Peyer's patch (tissue), 4 donors: ENCODE measurements around the gene SLC25A2. TPM values are rescaled to one million over a fixed set of nuclear protein-coding genes. Genes with fewer than 3 reads are reported as not detected.

ENCODE experiments used
- DNase-seq, 3 donors: peaks; one replicate each; pipeline ENCODE4 v3.0.0-alpha.2; 2017 to 2019
- H3K27ac ChIP-seq, 4 donors: fragments of 200-600 bp; sonication (generic); one replicate each; pipeline ENCODE4 v1.5.1; 2016 to 2019
- H3K27me3 ChIP-seq, 2 donors: fragments of 200-600 bp; sonication (generic); one replicate each; pipeline ENCODE4 v1.5.1; 2019
- H3K36me3 ChIP-seq, 3 donors: fragments of 200-600 bp; sonication (generic); one replicate each; pipeline ENCODE4 v1.5.1; 2016 to 2019
- H3K4me1 ChIP-seq, 4 donors: fragments of 200-600 bp; sonication (generic); one replicate each; pipeline ENCODE4 v1.5.1; 2016 to 2019
- H3K4me3 ChIP-seq, 4 donors: fragments of 200-600 bp; sonication (generic); 1 replicate in 3 of 4; 2 replicates in 1 of 4; pipeline ENCODE4 v1.5.1; 2016 to 2019; ENCODE audit warnings: mild to moderate bottlenecking in 1 of 4
- H3K9me3 ChIP-seq, 4 donors: fragments of 200-600 bp; sonication (generic); one replicate each; pipeline ENCODE4 v1.5.1; 2016 to 2019; ENCODE audit warnings: mild to moderate bottlenecking in 1 of 4
- CTCF ChIP-seq, 6 experiments: fragments of 450-650 bp in 4 of 6; fragments of 200-600 bp in 2 of 6; sonication (generic) in 1 of 6; IDR thresholded peaks; one replicate each; pipeline ENCODE4 v1.5.1; 2017 to 2019; ENCODE audit warnings: antibody characterized with exemption in 6 of 6, mild to moderate bottlenecking in 3 of 6, moderate library complexity in 1 of 6
- POLR2A ChIP-seq, 2 donors: fragments of 450-650 bp; IDR thresholded peaks; one replicate each; pipeline ENCODE4 v1.5.1; 2017; ENCODE audit warnings: antibody characterized with exemption in 2 of 2, mild to moderate bottlenecking in 2 of 2, moderate library complexity in 2 of 2
- total RNA-seq, 4 donors: library from RNA; depleted of rRNA; stranded (reverse); fragments of >200 nt; gene quantifications; one replicate each; pipeline ENCODE4 v1.1.0, GENCODE V29; 2016

The SLC25A2 gene
- total RNA-seq, 4 donors from 2014 or later = 1.1 to 4.1 (median 2.9) TPM

GRCh38 chr5:141328231-141328630 lies 24.4 kb upstream of the SLC25A2 start:
- TF ChIP-seq CTCF (IDR thresholded peaks at IDR 0.05) = no peak
- TF ChIP-seq POLR2A (IDR thresholded peaks at IDR 0.05) = no peak
- Histone ChIP-seq H3K27ac (no peak overlapping the region), H3K27me3 (no peaks in the 10 kb centered on the region), H3K4me3 (no peak overlapping the region), H3K9me3 (peaks cover 0 to 28% (median 10%) of the 10 kb centered on the region in 4 donors), H3K36me3 (no peaks in the 10 kb centered on the region), H3K4me1 (no peaks in the 10 kb centered on the region)
- DNase-seq = no peak

DNA sequence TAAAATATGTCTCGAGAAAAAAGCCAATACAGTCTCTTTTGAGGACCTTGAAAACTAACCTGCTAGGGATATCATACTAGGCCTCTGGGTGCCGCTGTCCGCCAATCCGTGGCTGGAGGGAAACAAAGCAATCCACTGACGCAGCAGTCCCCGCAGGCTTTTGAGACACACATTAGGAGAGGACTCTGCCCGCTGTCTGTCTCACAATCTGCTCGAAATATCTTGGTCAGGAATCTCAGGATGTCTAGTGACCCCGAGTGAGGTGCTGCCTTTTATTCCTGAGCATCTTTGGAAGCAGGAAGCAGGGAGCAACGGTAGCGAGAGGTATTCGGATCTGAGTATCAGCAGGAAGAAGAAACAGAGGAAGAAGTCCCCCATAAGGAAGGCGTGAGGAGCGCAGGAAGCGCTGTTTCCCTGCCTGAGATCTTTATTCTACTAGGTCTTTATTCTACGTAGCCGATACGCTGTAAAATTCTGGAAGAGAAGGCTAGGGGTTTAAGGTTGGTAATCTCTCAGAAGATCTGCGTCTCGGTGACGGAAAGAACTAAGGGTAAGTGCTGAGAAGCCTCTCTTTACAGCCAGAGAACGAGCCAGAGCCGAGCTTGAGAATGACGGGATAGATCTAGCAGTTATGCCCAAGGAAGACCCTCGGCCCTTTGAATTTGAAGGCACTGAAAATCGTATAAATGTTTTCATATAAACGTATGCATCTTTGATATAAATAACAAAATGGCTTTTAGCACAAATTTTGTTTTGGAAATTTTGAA lies 22.4 kb upstream of the SLC25A2 start:
- DNase-seq = peak; percentile 61 to 82 (median 65)
- peaks cover 0 to 24% (median 5%) of the 10 kb centered on the region in 4 donors for H3K9me3 ChIP-seq
- H3K36me3 ChIP-seq = no peaks in the 10 kb centered on the region
- no peak overlapping the region for H3K27ac ChIP-seq
- H3K4me1 ChIP-seq = peaks cover 0 to 2% (median 0%) of the 10 kb centered on the region in 4 donors
- TF ChIP-seq POLR2A (IDR thresholded peaks at IDR 0.05) (no peak), CTCF (IDR thresholded peaks at IDR 0.05) (peak in 5 of 6 experiments; percentile 19 to 48 (median 38))
- H3K4me3 ChIP-seq = peak overlapping the region; percentile 12 to 43 (median 28)
- H3K27me3 ChIP-seq = no peaks in the 10 kb centered on the region

DNA sequence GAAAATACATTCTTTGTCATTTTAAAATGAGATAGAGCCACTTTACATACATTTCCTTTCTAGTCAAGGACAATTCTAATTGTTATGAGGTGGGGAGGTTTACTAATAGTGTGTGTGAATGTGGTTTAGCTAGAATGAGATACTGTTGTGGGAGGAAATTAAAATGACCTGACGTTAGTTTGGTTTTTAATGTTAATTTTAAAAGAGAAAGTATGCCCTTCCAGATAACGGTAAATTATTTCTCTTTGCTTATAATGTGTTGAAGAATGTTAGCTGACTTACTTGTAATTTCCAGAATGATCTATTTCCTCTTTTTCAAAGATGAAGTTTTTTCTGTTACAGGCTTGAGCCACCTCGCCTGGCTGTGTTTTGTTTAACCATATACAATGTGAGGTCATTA lies 18.4 kb upstream of the SLC25A2 start:
- no peak overlapping the region for H3K27ac ChIP-seq
- TF ChIP-seq CTCF (IDR thresholded peaks at IDR 0.05) (no peak), POLR2A (IDR thresholded peaks at IDR 0.05) (no peak)
- H3K27me3 ChIP-seq = no peaks in the 10 kb centered on the region
- DNase-seq = no peak
- H3K4me3 ChIP-seq = no peak overlapping the region
- H3K9me3 ChIP-seq = peaks cover 0 to 37% (median 17%) of the 10 kb centered on the region in 4 donors
- peaks cover 0 to 4% (median 0%) of the 10 kb centered on the region in 4 donors for H3K4me1 ChIP-seq
- peaks cover 0 to 24% (median 0%) of the 10 kb centered on the region in 3 donors for H3K36me3 ChIP-seq

GRCh38 chr5:141320225-141321169 lies 16.6 kb upstream of the SLC25A2 start, which contains the start of gene TAF7:
Gene TAF7 (minus strand): TSS chr5:141320784. CDS start chr5:141320044, 740 bp downstream.
- peaks cover 0 to 39% (median 0%) of the 10 kb centered on the region in 3 donors for H3K36me3 ChIP-seq
- TF ChIP-seq POLR2A (IDR thresholded peaks at IDR 0.05) (peak; percentile 87), CTCF (IDR thresholded peaks at IDR 0.05) (peak; percentile 72 to 85 (median 78))
- H3K4me3 ChIP-seq = peak within 1 kb of the TSS; percentile 60 to 71 (median 66)
- peaks cover 0 to 50% (median 25%) of the 10 kb centered on the region in 4 donors for H3K9me3 ChIP-seq
- H3K27ac ChIP-seq = peak within 1 kb of the TSS; percentile 84 to 94 (median 88)
- peak; percentile 86 to 95 (median 93) for DNase-seq
- H3K4me1 ChIP-seq = peaks cover 0 to 4% (median 0%) of the 10 kb centered on the region in 4 donors
- H3K27me3 ChIP-seq = no peaks in the 10 kb centered on the region

DNA sequence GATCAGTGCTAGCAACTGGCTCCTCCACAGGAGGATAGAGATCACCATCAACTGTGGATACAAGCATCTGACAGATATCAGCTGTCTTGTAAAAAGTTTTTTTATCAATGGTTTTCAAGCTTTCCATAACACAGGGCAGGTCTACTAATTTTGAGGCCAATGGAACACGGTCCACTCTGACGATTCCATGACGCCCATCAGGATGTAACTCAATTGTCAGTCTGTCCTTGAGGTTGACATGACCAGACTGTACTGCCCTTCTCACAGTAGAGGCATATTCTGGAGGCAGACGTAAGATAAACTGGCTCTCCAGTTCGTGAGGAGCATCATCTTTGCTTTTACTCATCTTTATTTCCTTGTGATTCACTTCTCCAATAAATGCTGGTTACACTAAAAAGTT lies 15.8 kb upstream of the SLC25A2 start:
- no peak overlapping the region for H3K27ac ChIP-seq
- peak overlapping the region; percentile 60 to 71 (median 66) for H3K4me3 ChIP-seq

More for the DNA sequence above, 15.8 kb upstream of the SLC25A2 start:
- Histone ChIP-seq H3K9me3 (peaks cover 0 to 58% (median 25%) of the 10 kb centered on the region in 4 donors), H3K27me3 (no peaks in the 10 kb centered on the region), H3K36me3 (peaks cover 0 to 39% (median 0%) of the 10 kb centered on the region in 3 donors), H3K4me1 (peaks cover 0 to 4% (median 0%) of the 10 kb centered on the region in 4 donors)
- TF ChIP-seq POLR2A (IDR thresholded peaks at IDR 0.05) (no peak), CTCF (IDR thresholded peaks at IDR 0.05) (no peak)
- DNase-seq = no peak
